ENCODE data around the gene NEK10.
"Not testable (repeated sequence)": the region's sequence is repeated elsewhere in the genome, so short reads cannot be mapped to it uniquely, and the experiment has no call there.

NEK10 gene

DNA sequence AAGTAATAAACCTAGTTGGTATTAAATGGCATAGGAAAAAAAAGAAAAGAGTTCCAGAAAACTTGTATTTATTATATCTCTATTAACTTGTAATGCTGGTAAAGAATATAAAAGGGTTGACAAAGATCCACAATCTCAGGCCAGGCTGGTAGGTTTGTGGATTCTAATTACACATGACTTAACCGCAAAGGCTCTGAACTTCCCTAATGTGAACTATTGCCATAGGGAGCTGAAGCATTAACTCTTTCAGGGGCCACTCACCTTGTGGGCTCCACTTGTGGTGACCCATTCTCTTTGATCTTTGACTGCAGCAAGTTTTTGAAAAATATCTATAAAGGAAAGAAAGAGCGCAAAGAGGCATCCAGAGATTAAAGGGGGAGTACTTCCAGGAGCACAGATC, 58.5 kb downstream of the NEK10 start:
- DNase-seq = no peak

DNA sequence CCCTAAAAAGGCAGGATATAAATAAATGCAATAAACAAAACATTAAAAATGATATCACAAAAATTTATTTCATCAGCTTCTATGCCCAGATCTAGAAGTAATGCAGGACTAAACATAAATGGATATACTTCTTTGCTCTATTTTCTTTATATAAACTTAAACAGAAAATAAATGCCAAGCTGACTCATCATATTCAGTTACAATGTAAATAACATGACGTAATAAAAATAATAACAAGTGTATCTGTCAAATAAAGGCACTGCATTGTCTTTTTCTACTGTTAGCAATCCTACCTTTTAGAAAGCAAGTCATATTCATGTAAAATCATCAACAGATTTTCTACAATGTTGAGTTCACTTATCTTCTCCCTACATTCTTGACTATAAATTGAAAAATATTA, 61.6 kb downstream of the NEK10 start:
- DNase-seq = no peak

GRCh38 chr3:27302891-27303290, 66.3 kb downstream of the NEK10 start:
- DNase-seq = no peak

GRCh38 chr3:27298981-27299380, 70.2 kb downstream of the NEK10 start:
- not testable (repeated sequence) for DNase-seq

DNA sequence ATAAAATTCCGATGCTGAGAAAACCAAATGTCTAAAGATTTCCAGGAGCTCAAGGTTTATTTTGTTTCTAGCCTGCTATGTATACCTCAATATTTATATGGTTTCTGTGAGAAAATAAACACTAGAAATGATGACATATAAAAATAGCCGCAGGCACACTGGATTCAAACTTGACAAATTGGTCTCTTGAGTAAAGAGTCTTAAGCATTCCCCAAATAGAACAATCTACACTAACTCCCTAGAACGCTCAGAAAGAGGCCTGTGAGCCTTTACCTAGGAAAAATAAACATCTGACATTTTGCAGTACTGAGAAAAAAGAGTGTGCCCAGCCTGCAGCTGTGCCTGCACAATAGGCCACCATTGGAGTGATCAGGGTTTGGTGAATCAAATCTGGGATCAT, 75.2 kb downstream of the NEK10 start:
- no peak for DNase-seq

- no peak for DNase-seq
Observed at GRCh38 chr3:27290760-27291159, 78.4 kb downstream of the NEK10 start.

GRCh38 chr3:27289769-27290413, 79.3 kb downstream of the NEK10 start:
- DNase-seq = no peak

GRCh38 chr3:27287052-27287451, 82.1 kb downstream of the NEK10 start:
- DNase-seq = no peak

DNA sequence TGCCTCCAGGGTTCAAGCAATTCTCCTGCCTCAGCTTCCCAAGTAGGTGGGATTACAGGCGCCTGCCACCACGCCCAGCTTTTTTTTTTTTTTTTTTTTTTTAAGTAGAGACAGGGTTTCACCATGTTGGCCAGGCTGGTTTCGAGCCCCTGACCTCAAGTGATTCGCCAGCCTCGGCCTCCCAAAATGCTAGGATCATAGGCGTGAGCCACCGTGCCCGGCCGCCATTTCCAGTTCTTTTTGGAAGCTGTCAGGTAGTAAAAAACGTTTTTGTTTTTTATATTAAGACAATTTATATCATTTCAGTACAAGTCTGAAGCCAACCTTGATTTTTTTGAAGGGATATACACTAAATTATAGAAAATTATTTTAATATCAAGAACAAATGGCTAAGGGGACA, 82.7 kb downstream of the NEK10 start:
- not testable (repeated sequence) for DNase-seq

DNA sequence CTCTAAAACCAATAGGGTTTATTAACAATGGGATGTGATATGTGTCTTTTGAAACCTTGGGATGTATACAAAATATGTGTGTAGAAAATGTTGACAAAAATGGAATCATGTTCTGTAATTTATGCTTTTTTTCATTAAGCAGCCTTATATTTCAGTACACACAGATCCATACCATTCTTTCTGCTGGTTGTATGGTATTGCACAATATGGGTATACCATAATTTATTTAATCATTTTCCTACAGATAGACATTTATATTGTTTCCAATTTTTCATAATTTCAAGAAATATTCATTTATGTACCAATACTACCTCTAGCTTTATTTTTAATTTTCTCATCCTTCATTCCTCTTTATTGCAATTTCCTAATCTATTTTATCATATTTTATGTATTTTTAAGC, 83.5 kb downstream of the NEK10 start:
- no peak for DNase-seq

GRCh38 chr3:27281671-27282150, 87.5 kb downstream of the NEK10 start:
- no peak for DNase-seq

DNA sequence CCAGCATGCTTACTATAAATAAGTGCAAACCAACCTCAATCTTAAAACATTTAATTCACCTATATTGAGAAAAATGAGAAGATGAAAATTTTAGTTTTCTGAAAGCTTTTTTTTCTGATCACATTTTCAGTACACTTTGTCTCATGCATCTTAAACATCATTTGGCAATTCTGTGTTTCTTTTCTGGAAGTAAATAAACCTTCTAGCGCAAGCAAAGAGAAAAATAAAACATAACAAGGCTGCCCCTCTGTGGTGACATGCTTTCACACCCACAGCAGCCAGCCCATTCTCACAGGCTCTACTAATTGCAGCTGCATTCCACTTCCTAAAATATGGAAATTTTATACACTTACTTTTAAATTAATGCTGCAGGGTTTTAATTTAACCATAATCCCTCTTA, 90.1 kb downstream of the NEK10 start:
- no peak for DNase-seq

GRCh38 chr3:27278383-27279055, 90.7 kb downstream of the NEK10 start:
- no peak for DNase-seq

DNA sequence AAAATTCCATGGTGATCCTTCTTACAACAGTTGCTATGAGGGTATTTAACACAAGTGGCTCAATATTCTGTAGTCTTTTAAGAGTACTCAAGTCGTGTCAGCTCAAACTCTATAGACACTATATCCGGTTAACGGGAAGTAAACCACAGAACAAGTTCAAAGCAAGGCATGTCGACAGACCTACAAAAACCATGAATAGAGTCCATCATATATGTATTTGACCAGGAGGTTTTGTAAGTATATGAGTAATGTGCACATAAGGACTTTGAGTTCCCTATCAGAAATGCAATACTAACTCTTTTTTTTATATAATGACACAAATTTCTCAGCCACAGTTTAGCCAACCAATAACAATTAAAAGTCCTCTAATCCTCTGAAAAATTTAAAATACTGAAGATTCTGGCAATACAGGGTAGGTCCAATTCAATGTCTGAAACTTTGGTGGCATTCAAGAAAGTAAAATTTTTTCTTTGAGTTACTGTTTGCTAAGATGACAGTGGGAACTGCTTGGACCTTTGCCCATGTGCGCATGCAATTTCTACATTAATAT, 93.7 kb downstream of the NEK10 start:
- no peak for DNase-seq

GRCh38 chr3:27271890-27272289, 97.3 kb downstream of the NEK10 start:
- no peak for DNase-seq

DNA sequence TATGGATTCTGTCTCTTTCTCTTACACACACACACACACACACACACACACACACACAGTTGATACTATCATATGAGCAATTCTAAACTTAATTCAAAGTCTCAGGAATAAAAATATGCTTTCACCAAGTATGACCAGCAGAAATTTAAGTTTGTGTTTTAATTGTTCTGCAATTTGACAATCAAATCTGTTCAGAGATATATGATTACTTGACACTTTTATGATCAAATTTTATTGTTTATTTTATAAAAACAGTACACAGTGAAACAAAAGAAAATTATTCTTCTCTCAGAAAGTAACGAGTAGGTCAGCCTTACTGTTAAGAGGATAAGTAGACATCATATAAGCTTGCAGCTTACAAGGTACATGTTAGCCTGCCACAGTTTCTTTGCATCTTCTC, 114.3 kb downstream of the NEK10 start:
- DNase-seq = no peak

GRCh38 chr3:27253831-27254230, 115.4 kb downstream of the NEK10 start:
- DNase-seq = peak; percentile 27

- DNase-seq = no peak
Observed at GRCh38 chr3:27253391-27253790, 115.8 kb downstream of the NEK10 start.

DNA sequence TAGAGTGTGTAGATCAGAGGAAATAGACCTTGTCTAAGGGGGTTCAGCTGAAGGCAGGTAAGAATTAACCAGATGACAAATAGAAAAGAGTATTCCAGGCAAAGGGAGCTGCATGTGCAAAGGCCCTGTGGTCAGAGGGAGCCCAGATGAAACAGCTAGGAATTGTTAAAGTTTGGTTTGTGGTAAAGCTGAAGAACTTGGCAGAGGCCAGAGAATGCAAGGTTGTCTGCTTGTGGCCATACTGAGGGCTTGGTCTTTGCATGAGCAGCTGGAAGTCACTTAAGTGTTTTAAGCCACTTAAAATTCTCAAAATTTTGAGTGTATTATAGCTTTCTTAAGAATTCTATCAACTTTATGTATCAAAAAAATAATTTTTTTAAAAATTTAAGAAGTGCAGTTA, 116.5 kb downstream of the NEK10 start:
- no peak for DNase-seq

DNA sequence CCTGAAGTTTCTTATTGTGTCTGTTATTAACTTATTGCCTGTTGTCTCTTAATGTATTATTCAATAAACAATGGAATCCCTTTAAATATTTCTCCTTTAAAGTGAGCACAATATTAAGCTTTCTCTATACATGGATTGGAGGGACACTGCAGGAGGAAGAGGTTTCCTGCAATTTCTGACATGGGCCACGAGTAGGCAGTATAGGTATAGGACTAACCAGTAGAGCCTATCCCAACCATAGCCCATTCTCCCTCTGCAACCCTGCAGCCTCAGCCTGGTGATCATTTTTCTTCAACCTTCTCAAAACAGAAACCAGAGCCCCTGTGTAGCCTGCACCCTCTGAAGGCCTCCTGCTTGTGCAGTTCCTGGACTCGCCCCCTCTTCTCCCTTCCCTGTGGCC, 124.8 kb downstream of the NEK10 start:
- no peak for DNase-seq

- DNase-seq = no peak
Observed at GRCh38 chr3:27239951-27240350, 129.2 kb downstream of the NEK10 start.

DNA sequence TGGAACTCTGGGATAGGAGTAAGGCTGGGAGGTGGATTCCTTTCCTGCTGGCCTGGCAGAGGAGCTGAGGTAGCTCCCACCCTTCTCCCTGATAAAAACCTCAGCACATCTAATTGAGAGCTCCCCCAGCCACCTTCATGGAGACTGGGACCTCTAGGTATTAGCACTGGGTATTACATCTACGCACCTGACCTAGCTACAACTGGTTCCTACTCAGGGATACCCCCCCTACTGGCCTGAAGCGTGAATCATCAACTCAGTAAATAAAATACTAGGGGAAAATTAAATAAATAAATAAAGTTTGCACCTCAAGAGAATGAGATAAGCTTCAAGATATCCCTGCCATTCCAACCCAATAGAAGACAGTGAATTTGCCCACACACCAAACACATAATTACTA, 140.4 kb downstream of the NEK10 start:
- DNase-seq = no peak

DNA sequence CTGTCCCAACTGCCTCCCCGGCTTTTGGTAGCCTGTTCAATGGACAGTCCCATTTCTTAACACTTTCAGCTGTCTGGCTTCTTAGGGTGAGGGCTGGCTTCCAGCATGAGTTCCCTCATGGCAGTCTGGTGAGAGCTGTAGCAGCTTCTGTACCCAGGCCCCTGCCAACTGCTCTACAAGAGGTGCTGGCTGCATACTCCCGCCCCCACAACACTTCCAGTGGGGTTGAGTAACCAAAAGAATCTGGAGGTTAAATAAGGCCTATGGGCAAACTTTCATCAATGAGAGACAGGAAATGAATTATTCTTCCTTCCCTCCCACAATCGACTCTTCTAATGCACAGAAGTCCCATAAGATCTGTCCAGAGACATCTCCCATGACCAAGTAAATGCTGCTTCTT, 145.0 kb downstream of the NEK10 start:
- no peak for DNase-seq

DNA sequence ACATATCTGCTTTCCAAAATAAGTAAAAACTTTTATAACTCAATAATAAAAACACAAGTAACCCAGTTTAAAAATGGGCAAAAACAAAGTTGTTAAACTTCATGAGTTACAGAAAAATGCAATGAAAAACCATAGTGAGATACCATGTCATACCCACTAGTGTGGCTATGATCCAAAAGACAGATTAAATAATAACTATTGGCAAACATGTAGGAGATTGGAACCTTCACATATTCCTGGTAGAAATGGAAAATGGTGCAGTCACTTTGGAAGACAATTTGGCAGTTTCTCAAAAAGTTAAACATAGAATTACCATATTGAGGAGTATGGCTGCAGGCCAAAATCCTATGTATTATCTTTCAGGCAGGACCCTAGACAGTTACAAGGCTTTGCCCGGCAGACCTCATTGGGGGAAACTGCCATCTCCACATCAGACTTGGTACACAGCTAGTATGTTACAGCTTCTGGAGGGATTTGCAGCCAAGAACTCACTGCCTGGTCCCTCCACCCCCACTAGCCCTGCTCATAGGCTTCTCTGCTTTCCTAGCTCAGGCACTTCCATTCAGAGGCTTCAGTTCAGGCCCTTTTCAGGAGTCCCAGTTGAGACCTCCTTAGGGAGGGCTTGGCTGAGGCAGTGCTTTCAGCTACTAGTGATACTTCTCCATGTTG, 147.8 kb downstream of the NEK10 start:
- no peak for DNase-seq

Data from NCI-H2171 treated with DMSO at 0.1 percent for 48 hours (cell line).